ENCODE data around the gene CSRNP3.

DNA sequence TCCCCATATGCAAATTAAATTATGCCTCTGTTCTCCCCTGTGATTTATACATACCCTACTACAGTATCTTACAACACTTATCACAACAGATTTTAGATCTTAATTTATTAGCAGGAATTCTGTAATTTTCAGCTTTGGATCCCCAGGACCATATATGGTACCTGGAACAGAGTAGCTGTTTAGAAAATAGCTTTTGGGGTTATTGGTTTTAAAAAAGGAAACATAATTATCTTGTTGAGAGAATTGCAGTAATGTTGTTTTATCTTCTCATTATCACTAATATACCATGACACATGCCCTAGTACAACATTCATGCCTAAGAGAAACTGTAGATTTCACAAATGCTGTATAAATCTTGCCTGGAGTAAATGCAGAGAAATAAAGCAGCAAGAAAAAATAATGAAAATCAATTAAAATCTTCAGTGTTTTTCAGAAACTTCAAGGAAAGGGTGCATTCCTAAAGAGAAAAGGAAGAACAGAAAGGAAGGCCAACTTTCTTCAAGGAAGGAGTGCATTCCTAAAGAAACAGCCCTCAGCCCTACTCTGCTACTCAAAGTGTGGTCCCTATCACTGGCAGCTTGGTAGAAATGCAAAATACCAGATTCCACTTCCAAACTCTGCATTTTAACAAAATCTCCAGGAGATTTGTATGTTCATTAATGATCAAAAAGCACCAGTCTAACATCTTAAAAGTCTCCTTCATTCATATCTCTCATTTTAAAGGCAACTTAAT, 37.1 kb upstream of the CSRNP3 start:
- TF ChIP-seq, protein P1, sequence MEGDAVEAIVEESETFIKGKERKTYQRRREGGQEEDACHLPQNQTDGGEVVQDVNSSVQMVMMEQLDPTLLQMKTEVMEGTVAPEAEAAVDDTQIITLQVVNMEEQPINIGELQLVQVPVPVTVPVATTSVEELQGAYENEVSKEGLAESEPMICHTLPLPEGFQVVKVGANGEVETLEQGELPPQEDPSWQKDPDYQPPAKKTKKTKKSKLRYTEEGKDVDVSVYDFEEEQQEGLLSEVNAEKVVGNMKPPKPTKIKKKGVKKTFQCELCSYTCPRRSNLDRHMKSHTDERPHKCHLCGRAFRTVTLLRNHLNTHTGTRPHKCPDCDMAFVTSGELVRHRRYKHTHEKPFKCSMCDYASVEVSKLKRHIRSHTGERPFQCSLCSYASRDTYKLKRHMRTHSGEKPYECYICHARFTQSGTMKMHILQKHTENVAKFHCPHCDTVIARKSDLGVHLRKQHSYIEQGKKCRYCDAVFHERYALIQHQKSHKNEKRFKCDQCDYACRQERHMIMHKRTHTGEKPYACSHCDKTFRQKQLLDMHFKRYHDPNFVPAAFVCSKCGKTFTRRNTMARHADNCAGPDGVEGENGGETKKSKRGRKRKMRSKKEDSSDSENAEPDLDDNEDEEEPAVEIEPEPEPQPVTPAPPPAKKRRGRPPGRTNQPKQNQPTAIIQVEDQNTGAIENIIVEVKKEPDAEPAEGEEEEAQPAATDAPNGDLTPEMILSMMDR (optimal IDR thresholded peaks at IDR 0.05 in 1 of 3, IDR thresholded peaks at IDR 0.05 in 1 of 3, conservative IDR thresholded peaks at IDR 0.05 in 1 of 3; ENCODE audit: extremely low read depth in 1 of 3, insufficient read depth in 2 of 3, low read length in 3 of 3): no peak
- TF ChIP-seq EZH2 (IDR thresholded peaks at IDR 0.05; ENCODE audit: low read length): no peak
